ENCODE data around the gene ASS1.

The ASS1 gene

GRCh38 chr9:130519927-130520326, 75.2 kb downstream of the ASS1 start:
- H3K4me3 ChIP-seq (ENCODE audit: low read length): no peak overlapping the region
- H3K4me1 ChIP-seq (ENCODE audit: low read length): no peaks in the 10 kb centered on the region
- peaks cover 80% of the 10 kb centered on the region for H3K27me3 ChIP-seq (replicated peaks; ENCODE audit: insufficient read depth, low read length)
- no peak overlapping the region for H2AFZ ChIP-seq (ENCODE audit: low read length)
- no peaks in the 10 kb centered on the region for H3K79me2 ChIP-seq (ENCODE audit: low read length)
- no peaks in the 10 kb centered on the region for H4K20me1 ChIP-seq (ENCODE audit: insufficient read depth, low read length)
- TF ChIP-seq CTCF (IDR thresholded peaks at IDR 0.05; ENCODE audit: low read length) (no peak), EZH2phosphoT487 (IDR thresholded peaks at IDR 0.05; ENCODE audit: low read length) (no peak), EZH2 (optimal IDR thresholded peaks at IDR 0.05; ENCODE audit: low read depth, low read length) (no peak)
- no peaks in the 10 kb centered on the region for H3K9me2 ChIP-seq (replicated peaks; ENCODE audit: insufficient read depth, low read length)
- no peaks in the 10 kb centered on the region for H3K36me3 ChIP-seq (replicated peaks; ENCODE audit: insufficient read depth, low read length)
- no peak overlapping the region for H3K4me2 ChIP-seq (ENCODE audit: low read depth, low read length)
- H3F3A ChIP-seq (ENCODE audit: insufficient read depth, low read length): no peaks in the 10 kb centered on the region
- H3K9ac ChIP-seq (ENCODE audit: low read length): no peak overlapping the region
- no peak for DNase-seq
- H3K9me3 ChIP-seq (replicated peaks; ENCODE audit: insufficient read depth, low read length): no peaks in the 10 kb centered on the region
- H3K27ac ChIP-seq (ENCODE audit: low read length): no peak overlapping the region

GRCh38 chr9:130521715-130522114, 77.0 kb downstream of the ASS1 start:
- H3K27me3 ChIP-seq (replicated peaks; ENCODE audit: insufficient read depth, low read length): peaks cover 91% of the 10 kb centered on the region
- H3K4me3 ChIP-seq (ENCODE audit: low read length): no peak overlapping the region
- TF ChIP-seq CTCF (IDR thresholded peaks at IDR 0.05; ENCODE audit: low read length) (no peak), EZH2phosphoT487 (IDR thresholded peaks at IDR 0.05; ENCODE audit: low read length) (no peak), EZH2 (optimal IDR thresholded peaks at IDR 0.05; ENCODE audit: low read depth, low read length) (no peak)
- no peak overlapping the region for H3K9ac ChIP-seq (ENCODE audit: low read length)
- no peaks in the 10 kb centered on the region for H3K9me3 ChIP-seq (replicated peaks; ENCODE audit: insufficient read depth, low read length)
- H3K27ac ChIP-seq (ENCODE audit: low read length): no peak overlapping the region
- H2AFZ ChIP-seq (ENCODE audit: low read length): no peak overlapping the region
- H3K9me2 ChIP-seq (replicated peaks; ENCODE audit: insufficient read depth, low read length): no peaks in the 10 kb centered on the region
- no peak overlapping the region for H3K4me2 ChIP-seq (ENCODE audit: low read depth, low read length)
- H3K4me1 ChIP-seq (ENCODE audit: low read length): no peaks in the 10 kb centered on the region
- no peaks in the 10 kb centered on the region for H3F3A ChIP-seq (ENCODE audit: insufficient read depth, low read length)
- no peaks in the 10 kb centered on the region for H3K79me2 ChIP-seq (ENCODE audit: low read length)
- no peaks in the 10 kb centered on the region for H4K20me1 ChIP-seq (ENCODE audit: insufficient read depth, low read length)
- no peaks in the 10 kb centered on the region for H3K36me3 ChIP-seq (replicated peaks; ENCODE audit: insufficient read depth, low read length)
- no peak for DNase-seq

GRCh38 chr9:130522233-130522808, 77.6 kb downstream of the ASS1 start:
- no peaks in the 10 kb centered on the region for H3K9me2 ChIP-seq (replicated peaks; ENCODE audit: insufficient read depth, low read length)
- H3K36me3 ChIP-seq (replicated peaks; ENCODE audit: insufficient read depth, low read length): no peaks in the 10 kb centered on the region
- TF ChIP-seq EZH2 (optimal IDR thresholded peaks at IDR 0.05; ENCODE audit: low read depth, low read length): no peak
- no peak for TF ChIP-seq CTCF (IDR thresholded peaks at IDR 0.05; ENCODE audit: low read length)
- no peak for TF ChIP-seq EZH2phosphoT487 (IDR thresholded peaks at IDR 0.05; ENCODE audit: low read length)
- H3K27ac ChIP-seq (ENCODE audit: low read length): no peak overlapping the region
- no peak for DNase-seq
- peaks cover 93% of the 10 kb centered on the region for H3K27me3 ChIP-seq (replicated peaks; ENCODE audit: insufficient read depth, low read length)
- no peaks in the 10 kb centered on the region for H3K9me3 ChIP-seq (replicated peaks; ENCODE audit: insufficient read depth, low read length)
- no peaks in the 10 kb centered on the region for H4K20me1 ChIP-seq (ENCODE audit: insufficient read depth, low read length)
- no peak overlapping the region for H3K4me3 ChIP-seq (ENCODE audit: low read length)
- no peak overlapping the region for H3K4me2 ChIP-seq (ENCODE audit: low read depth, low read length)
- no peaks in the 10 kb centered on the region for H3K79me2 ChIP-seq (ENCODE audit: low read length)
- H3K9ac ChIP-seq (ENCODE audit: low read length): no peak overlapping the region
- no peak overlapping the region for H2AFZ ChIP-seq (ENCODE audit: low read length)
- no peaks in the 10 kb centered on the region for H3K4me1 ChIP-seq (ENCODE audit: low read length)
- no peaks in the 10 kb centered on the region for H3F3A ChIP-seq (ENCODE audit: insufficient read depth, low read length)

Data from MM.1S (cell line).